ENCODE data around the gene HS1BP3. TPM values are rescaled to one million over a fixed set of nuclear protein-coding genes. Genes with fewer than 3 reads are reported as not detected.

HS1BP3 gene
- total RNA-seq, 1 donor from 2014 or later, result 33.2 TPM

GRCh38 chr2:20596193-20596972 lies 54.5 kb downstream of the HS1BP3 start:
- Mint-ChIP-seq H3K27me3 (ENCODE audit: low read depth) (no peaks in the 10 kb centered on the region), H3K4me1 (ENCODE audit: low read depth) (peaks cover 60% of the 10 kb centered on the region), H3K4me3 (ENCODE audit: unreplicated experiment) (no peak overlapping the region), H3K27ac (ENCODE audit: unreplicated experiment) (peak overlapping the region; percentile 87), H3K9me3 (ENCODE audit: low read depth) (no peaks in the 10 kb centered on the region), H3K36me3 (ENCODE audit: low read depth) (no peaks in the 10 kb centered on the region)
- no peak for TF ChIP-seq CTCF (IDR thresholded peaks at IDR 0.05)
- DNase-seq (ENCODE audit: low spot score), result peak; percentile 22

- Mint-ChIP-seq H3K4me3 (ENCODE audit: unreplicated experiment) (no peak overlapping the region), H3K4me1 (ENCODE audit: low read depth) (peaks cover 66% of the 10 kb centered on the region), H3K9me3 (ENCODE audit: low read depth) (no peaks in the 10 kb centered on the region), H3K27ac (ENCODE audit: unreplicated experiment) (peak overlapping the region; percentile 87), H3K27me3 (ENCODE audit: low read depth) (no peaks in the 10 kb centered on the region), H3K36me3 (ENCODE audit: low read depth) (no peaks in the 10 kb centered on the region)
- DNase-seq (ENCODE audit: low spot score), result peak; percentile 65
- TF ChIP-seq CTCF (IDR thresholded peaks at IDR 0.05), result no peak
These were observed 55.3 kb downstream of the HS1BP3 start for GRCh38 chr2:20595439-20596192.

- DNase-seq (ENCODE audit: low spot score), result peak; percentile 62
- no peak for TF ChIP-seq CTCF (IDR thresholded peaks at IDR 0.05)
- H3K36me3 Mint-ChIP-seq (ENCODE audit: low read depth), result no peaks in the 10 kb centered on the region
- H3K9me3 Mint-ChIP-seq (ENCODE audit: low read depth), result no peaks in the 10 kb centered on the region
- H3K4me1 Mint-ChIP-seq (ENCODE audit: low read depth), result peaks cover 73% of the 10 kb centered on the region
- H3K27ac Mint-ChIP-seq (ENCODE audit: unreplicated experiment), result peak overlapping the region; percentile 87
- H3K27me3 Mint-ChIP-seq (ENCODE audit: low read depth), result no peaks in the 10 kb centered on the region
- H3K4me3 Mint-ChIP-seq (ENCODE audit: unreplicated experiment), result no peak overlapping the region
These were observed 55.9 kb downstream of the HS1BP3 start for GRCh38 chr2:20594957-20595356.

GRCh38 chr2:20594048-20594750 lies 56.7 kb downstream of the HS1BP3 start:
- Mint-ChIP-seq H3K27ac (ENCODE audit: unreplicated experiment) (peak overlapping the region; percentile 82), H3K36me3 (ENCODE audit: low read depth) (no peaks in the 10 kb centered on the region), H3K4me1 (ENCODE audit: low read depth) (peaks cover 77% of the 10 kb centered on the region), H3K27me3 (ENCODE audit: low read depth) (no peaks in the 10 kb centered on the region), H3K4me3 (ENCODE audit: unreplicated experiment) (no peak overlapping the region), H3K9me3 (ENCODE audit: low read depth) (no peaks in the 10 kb centered on the region)
- DNase-seq (ENCODE audit: low spot score), result peak; percentile 25
- TF ChIP-seq CTCF (IDR thresholded peaks at IDR 0.05), result no peak
